ENCODE results near the gene SLC25A4. TPM values are rescaled to one million over a fixed set of nuclear protein-coding genes. Genes with fewer than 3 reads are reported as not detected.

Gene SLC25A4
- total RNA-seq, 3 donors from 2014 or later = 15.2 to 21.4 (median 19.3) TPM

- DNase-seq (ENCODE audit: low spot score in 2 of 2) = no peak
- TF ChIP-seq CTCF (IDR thresholded peaks at IDR 0.05) (no peak), POLR2AphosphoS5 (IDR thresholded peaks at IDR 0.05) (no peak), POLR2A (IDR thresholded peaks at IDR 0.05) (no peak)
- Histone ChIP-seq H3K4me1 (no peaks in the 10 kb centered on the region), H3K27ac (no peak overlapping the region), H3K36me3 (no peaks in the 10 kb centered on the region), H3K9me3 (no peaks in the 10 kb centered on the region), H3K27me3 (no peaks in the 10 kb centered on the region), H3K4me3 (no peak overlapping the region)
- intact Hi-C loops (cut with DNase I; ENCODE audit: low total_unique reads) = no loop called here
These were observed 46.7 kb downstream of the SLC25A4 start for GRCh38 chr4:185189606-185190305.

GRCh38 chr4:185190306-185190856 lies 47.3 kb downstream of the SLC25A4 start:
- no peak for DNase-seq (ENCODE audit: low spot score in 2 of 2)
- intact Hi-C loops (cut with DNase I; ENCODE audit: low total_unique reads) = no loop called here
- no peaks in the 10 kb centered on the region for H3K27me3 ChIP-seq
- H3K27ac ChIP-seq = no peak overlapping the region
- TF ChIP-seq POLR2AphosphoS5 (IDR thresholded peaks at IDR 0.05) = no peak
- TF ChIP-seq CTCF (IDR thresholded peaks at IDR 0.05) = no peak
- TF ChIP-seq POLR2A (IDR thresholded peaks at IDR 0.05) = no peak
- H3K9me3 ChIP-seq = no peaks in the 10 kb centered on the region
- no peaks in the 10 kb centered on the region for H3K36me3 ChIP-seq
- no peak overlapping the region for H3K4me3 ChIP-seq
- H3K4me1 ChIP-seq = no peaks in the 10 kb centered on the region

GRCh38 chr4:185192059-185192458 lies 49.0 kb downstream of the SLC25A4 start:
- DNase-seq (ENCODE audit: low spot score in 2 of 2) = no peak
- no peaks in the 10 kb centered on the region for H3K4me1 ChIP-seq
- TF ChIP-seq POLR2A (IDR thresholded peaks at IDR 0.05) (no peak), CTCF (IDR thresholded peaks at IDR 0.05) (no peak), POLR2AphosphoS5 (IDR thresholded peaks at IDR 0.05) (no peak)
- intact Hi-C loops (cut with DNase I; ENCODE audit: low total_unique reads) = no loop called here
- H3K27ac ChIP-seq = no peak overlapping the region
- no peaks in the 10 kb centered on the region for H3K36me3 ChIP-seq
- no peaks in the 10 kb centered on the region for H3K27me3 ChIP-seq
- H3K4me3 ChIP-seq = no peak overlapping the region
- no peaks in the 10 kb centered on the region for H3K9me3 ChIP-seq

GRCh38 chr4:185194924-185195888 lies 52.1 kb downstream of the SLC25A4 start:
- DNase-seq (ENCODE audit: low spot score in 2 of 2) = no peak
- Histone ChIP-seq H3K4me3 (no peak overlapping the region), H3K27ac (no peak overlapping the region), H3K4me1 (no peaks in the 10 kb centered on the region), H3K27me3 (no peaks in the 10 kb centered on the region), H3K36me3 (no peaks in the 10 kb centered on the region), H3K9me3 (no peaks in the 10 kb centered on the region)
- intact Hi-C loops (cut with DNase I; ENCODE audit: low total_unique reads) = loop anchor here (1.0 kb wide), 1 partner anchor 13 kb away; no protein-coding TSS in a partner anchor
- TF ChIP-seq CTCF (IDR thresholded peaks at IDR 0.05) (no peak), POLR2A (IDR thresholded peaks at IDR 0.05) (no peak), POLR2AphosphoS5 (IDR thresholded peaks at IDR 0.05) (no peak)
